Measurements from ENCODE around the gene LPO.

GRCh38 chr17:58291246-58291645 is 52.9 kb downstream of the LPO start:
- TF ChIP-seq CTCF (IDR thresholded peaks at IDR 0.05), result no peak
- no peak for TF ChIP-seq POLR2A (IDR thresholded peaks at IDR 0.05)

All from lower leg skin (tissue), 3 donors.